Upper lobe of right lung (tissue), 1 donor: Measurements from ENCODE around the gene ANKS1B. TPM values are rescaled to one million over a fixed set of nuclear protein-coding genes. Genes with fewer than 3 reads are reported as not detected.
"Not testable (repeated sequence)": the region's sequence is repeated elsewhere in the genome, so short reads cannot be mapped to it uniquely, and the experiment has no call there.

Experiments
- ATAC-seq: fragments of 200-7000 bp; cut with Tn5 transposase; one replicate; pipeline ENCODE4 v1.9.1; 2020; ENCODE audit warnings: mild to moderate bottlenecking, moderate library complexity
- DNase-seq: peaks from one replicate; pipeline ENCODE4 v3.0.0-alpha.2; 2020
- H3K27ac ChIP-seq: fragments of 200-600 bp; one replicate; pipeline ENCODE4 v1.8.0; 2022
- H3K27me3 ChIP-seq: fragments of 200-600 bp; one replicate; pipeline ENCODE4 v1.8.0; 2022; ENCODE audit warnings: mild to moderate bottlenecking
- H3K36me3 ChIP-seq: fragments of 200-600 bp; one replicate; pipeline ENCODE4 v1.8.0; 2022
- H3K4me1 ChIP-seq: fragments of 200-600 bp; one replicate; pipeline ENCODE4 v1.8.0; 2022
- H3K4me3 ChIP-seq: fragments of 200-600 bp; one replicate; pipeline ENCODE4 v1.8.0; 2022; ENCODE audit warnings: mild to moderate bottlenecking
- H3K9me3 ChIP-seq: fragments of 200-600 bp; one replicate; pipeline ENCODE4 v1.8.0; 2022
- CTCF ChIP-seq: fragments of 200-600 bp; IDR thresholded peaks from one replicate; pipeline ENCODE4 v1.8.0; 2022; ENCODE audit warnings: antibody characterized with exemption
- intact Hi-C: fragments of 100-400 bp; cut with DNase I; formaldehyde crosslinking; loops from one replicate; pipeline ENCODE4 v1.11.0; 2022
- total RNA-seq: library from RNA; stranded (reverse); fragmentation: NEBNext Ultra II Directional; extraction: Animal tissue kit (Norgen Biotek cat#: 25700); gene quantifications from one replicate; pipeline ENCODE4 v1.2.1, GENCODE V29; 2021
- donor health status: DM: no; HTN: yes; CAD: no; lungs with severe emphysema.

The ANKS1B gene
- total RNA-seq, 1 donor from 2014 or later, result 5.3 TPM

GRCh38 chr12:98845957-98846356 lies 1138.8 kb downstream of the ANKS1B start:
- no peaks in the 10 kb centered on the region for H3K4me1 ChIP-seq
- no peak overlapping the region for H3K4me3 ChIP-seq
- intact Hi-C loops, result no loop called here
- DNase-seq, result no peak
- H3K9me3 ChIP-seq, result no peaks in the 10 kb centered on the region
- no peak for TF ChIP-seq CTCF
- ATAC-seq, result no peak
- H3K27ac ChIP-seq, result no peak overlapping the region
- H3K27me3 ChIP-seq, result no peaks in the 10 kb centered on the region
- H3K36me3 ChIP-seq, result no peaks in the 10 kb centered on the region

DNA sequence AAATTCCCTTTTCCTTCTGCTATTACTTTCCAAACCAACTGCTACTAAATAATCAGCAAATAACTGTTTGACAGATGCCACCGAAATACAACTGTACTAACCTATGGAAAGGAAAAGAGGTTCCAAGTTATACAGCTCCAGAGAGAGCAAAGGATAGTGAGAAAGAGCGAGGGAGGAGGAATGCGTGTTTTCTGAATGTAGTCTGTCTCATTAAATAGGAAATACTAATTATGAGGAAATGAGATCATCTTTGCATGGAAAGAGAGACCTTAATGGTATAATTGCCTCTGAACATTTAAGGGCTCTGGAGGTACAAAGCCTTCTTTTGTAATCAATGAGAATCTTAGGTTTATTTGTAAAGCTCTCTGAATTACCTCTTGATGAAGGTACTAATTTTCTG lies 1144.4 kb downstream of the ANKS1B start:
- intact Hi-C loops, result no loop called here
- Histone ChIP-seq H3K36me3 (no peaks in the 10 kb centered on the region), H3K27me3 (no peaks in the 10 kb centered on the region), H3K4me3 (no peak overlapping the region), H3K4me1 (no peaks in the 10 kb centered on the region), H3K9me3 (no peaks in the 10 kb centered on the region), H3K27ac (no peak overlapping the region)
- no peak for TF ChIP-seq CTCF
- ATAC-seq, result no peak
- no peak for DNase-seq

- Histone ChIP-seq H3K4me3 (no peak overlapping the region), H3K27me3 (no peaks in the 10 kb centered on the region), H3K27ac (no peak overlapping the region), H3K4me1 (no peaks in the 10 kb centered on the region), H3K36me3 (no peaks in the 10 kb centered on the region), H3K9me3 (no peaks in the 10 kb centered on the region)
- peak; percentile 8 for TF ChIP-seq CTCF
- ATAC-seq (no peak), DNase-seq (no peak)
- intact Hi-C loops, result no loop called here
Observed at GRCh38 chr12:98838231-98838647, 1146.5 kb downstream of the ANKS1B start.

GRCh38 chr12:98837134-98837752 lies 1147.5 kb downstream of the ANKS1B start:
- DNase-seq, H3K27me3 ChIP-seq, intact Hi-C loops, H3K9me3 ChIP-seq, H3K4me1 ChIP-seq, H3K36me3 ChIP-seq, H3K4me3 ChIP-seq, ATAC-seq, H3K27ac ChIP-seq: not testable (repeated sequence)

DNA sequence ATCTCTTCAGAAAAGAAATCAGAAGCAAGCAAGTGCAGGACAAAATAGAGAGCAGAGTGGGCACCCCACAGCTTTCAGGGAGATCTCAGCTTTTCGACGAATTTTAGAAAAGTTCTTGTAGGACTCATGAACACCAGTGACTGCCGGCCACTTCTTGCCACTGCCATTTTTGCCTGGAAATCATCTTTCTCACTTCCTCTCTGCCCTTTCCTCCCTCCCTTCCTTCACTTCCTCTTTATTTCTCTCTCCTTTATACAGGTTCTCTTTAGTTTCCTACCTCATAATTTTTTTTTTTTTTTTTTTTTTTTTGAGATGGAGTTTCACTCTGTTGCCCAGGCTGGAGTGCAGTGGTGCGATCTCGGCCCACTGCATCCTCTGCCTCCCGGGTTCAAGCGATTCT lies 1154.1 kb downstream of the ANKS1B start:
- Histone ChIP-seq H3K9me3 (no peaks in the 10 kb centered on the region), H3K27ac (no peak overlapping the region), H3K36me3 (no peaks in the 10 kb centered on the region), H3K4me1 (no peaks in the 10 kb centered on the region), H3K27me3 (no peaks in the 10 kb centered on the region), H3K4me3 (no peak overlapping the region)
- no peak for TF ChIP-seq CTCF
- DNase-seq, result no peak
- no peak for ATAC-seq
- intact Hi-C loops, result no loop called here

DNA sequence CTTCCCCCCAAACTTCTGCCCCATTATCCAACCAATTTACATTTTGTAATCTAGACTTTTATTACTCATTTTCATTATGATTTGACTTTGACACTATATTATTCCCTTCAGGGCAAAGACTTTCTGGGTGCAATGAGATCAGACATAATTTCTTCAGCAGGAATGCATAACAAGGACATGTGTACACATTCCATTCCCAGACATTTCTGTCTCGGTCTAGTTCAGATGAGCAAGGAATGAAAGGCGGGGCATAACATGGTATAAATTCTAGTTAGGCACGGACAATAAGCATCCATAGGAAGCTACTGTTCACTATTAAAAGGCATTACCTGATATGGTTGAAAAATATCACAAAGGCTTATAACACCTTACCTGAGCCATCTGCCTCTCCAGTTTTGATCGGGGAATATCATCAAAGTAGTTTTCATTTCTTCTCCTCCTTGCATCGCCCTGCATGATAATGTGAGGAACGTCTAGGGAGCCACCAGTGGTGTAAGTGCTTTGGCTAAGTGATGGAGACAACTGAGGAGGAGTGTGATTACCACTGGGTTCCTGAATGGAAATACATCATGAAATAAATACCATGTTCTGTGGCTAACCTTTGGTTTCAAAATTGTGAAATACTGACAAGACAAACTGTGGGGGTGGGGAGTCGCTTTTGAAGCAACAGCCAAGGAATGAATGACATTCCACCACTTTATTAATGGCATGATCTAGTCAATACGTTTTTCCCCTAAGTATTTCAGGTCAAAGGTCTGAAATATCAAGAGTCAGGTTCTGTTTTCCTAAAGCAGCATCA lies 1155.7 kb downstream of the ANKS1B start:
- Histone ChIP-seq H3K27me3 (no peaks in the 10 kb centered on the region), H3K4me1 (no peaks in the 10 kb centered on the region), H3K4me3 (no peak overlapping the region), H3K9me3 (no peaks in the 10 kb centered on the region), H3K27ac (no peak overlapping the region), H3K36me3 (no peaks in the 10 kb centered on the region)
- no peak for TF ChIP-seq CTCF
- intact Hi-C loops, result no loop called here
- DNase-seq (no peak), ATAC-seq (no peak)
